ENCODE measurements around the gene FAM217B.

FAM217B gene

DNA sequence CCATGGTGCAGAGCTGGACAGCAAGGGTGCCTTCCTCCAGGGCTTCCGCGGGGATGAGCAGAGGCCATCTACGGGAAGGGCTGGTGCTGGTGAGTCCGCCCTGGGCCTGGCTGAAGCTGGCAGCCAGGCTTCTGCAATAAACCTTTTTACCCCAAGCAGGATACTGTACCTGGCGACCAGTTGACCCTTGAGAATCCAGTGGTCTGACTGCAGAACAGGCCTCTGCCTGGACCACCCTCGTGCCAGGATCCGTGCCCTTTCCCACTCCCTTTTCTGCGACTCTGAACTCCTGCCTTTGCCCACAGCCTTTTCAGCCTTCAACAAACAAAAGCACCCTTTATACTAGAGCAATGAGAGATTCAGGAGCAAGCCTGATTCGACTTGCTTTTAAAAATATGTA lies 36.9 kb downstream of the FAM217B start:
- no peak for DNase-seq (ENCODE audit: low read depth)

DNA sequence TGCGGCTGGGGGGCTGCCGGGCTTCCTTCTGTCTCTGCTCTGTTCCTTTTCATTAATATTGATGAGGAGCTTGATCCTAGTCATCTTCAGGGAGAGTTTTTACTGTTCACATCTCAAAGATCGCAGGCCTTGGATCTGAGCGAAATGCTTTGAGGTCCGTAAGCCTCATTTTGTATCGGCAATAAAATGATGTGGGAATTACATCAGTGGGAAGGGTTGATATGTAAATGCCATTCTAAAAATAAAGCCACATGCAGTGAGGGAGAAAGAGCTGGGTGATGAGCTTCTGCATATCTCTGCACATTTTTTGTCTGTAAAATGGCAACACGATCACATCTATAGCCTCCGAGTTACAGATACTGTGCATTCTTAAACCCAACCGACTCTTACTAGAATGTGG lies 42.9 kb downstream of the FAM217B start:
- no peak for DNase-seq (ENCODE audit: low read depth)

DNA sequence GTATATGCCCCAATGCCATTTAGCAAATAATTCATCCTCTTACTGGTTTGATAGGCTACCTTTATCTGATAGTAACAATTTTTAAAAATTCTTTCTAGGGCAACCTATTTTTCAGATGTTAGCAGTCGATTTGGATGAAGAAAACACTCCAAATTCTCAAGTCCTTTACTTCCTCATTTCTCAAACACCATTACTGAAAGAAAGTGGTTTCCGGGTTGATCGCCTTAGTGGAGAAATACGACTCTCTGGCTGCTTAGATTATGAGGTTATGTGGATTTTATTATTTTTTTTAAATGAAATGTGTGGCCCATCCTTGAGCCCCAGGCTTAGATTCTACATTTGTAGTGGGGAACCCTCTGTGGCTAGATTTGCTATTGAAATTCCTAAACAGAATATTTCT lies 44.4 kb downstream of the FAM217B start:
- DNase-seq (ENCODE audit: low read depth), result no peak

DNA sequence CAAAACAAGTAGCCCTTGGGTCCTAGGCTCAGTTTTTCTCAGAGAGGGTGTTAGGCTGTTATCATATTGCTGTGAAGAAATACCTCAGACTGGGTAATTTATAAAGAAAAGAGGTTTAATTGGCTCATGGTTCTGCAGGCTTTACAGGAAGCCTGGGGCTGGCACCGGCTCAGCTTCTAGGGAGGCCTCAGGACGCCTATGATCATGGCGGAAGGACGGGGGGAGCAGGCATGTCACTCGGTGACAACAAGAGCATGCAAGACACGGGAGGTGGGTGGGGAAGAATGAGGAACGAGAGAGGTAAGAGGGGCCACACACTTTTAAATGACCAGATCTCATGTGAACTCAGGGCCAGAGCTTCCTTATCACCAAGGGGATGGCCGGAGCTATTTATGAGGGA lies 45.0 kb downstream of the FAM217B start:
- no peak for DNase-seq (ENCODE audit: low read depth)

DNA sequence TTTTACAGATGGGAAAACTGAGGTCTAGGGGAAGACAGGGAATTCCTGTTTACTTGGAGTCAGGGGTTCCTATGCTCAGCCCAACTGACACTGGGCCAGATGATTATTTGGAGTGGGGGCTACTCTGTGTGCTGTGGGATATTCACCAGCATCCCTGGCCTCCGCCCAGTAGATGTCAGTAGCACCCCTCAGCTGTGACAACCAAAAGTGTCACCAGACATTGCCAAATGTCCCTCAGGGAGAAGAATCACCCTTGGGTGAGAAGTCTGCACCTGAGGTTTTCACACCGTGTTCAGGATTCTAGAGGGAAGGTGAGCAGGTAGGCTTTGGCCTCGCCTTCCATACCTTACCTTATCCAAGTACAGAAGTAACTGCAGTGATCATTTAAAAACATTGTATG lies 45.7 kb downstream of the FAM217B start:
- no peak for DNase-seq (ENCODE audit: low read depth)

DNA sequence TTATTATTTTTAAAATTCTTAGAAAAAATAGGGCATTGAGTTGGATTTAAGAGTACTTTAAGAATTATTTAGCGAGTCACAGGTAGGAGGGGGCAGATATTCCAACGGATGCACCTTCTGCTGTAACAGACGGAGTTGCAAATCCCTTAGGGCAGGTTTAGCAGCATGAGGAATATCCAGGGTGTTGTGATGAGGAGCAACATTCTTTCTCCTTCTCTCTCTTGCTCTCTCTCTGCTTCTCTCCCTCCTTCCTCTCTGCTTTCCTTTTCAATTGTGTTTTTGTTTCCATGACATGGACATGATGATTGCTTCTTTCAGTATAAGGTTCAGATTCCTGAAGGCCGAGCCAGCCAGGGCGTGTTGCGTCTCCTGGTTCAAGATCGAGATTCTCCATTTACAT lies 46.9 kb downstream of the FAM217B start:
- no peak for DNase-seq (ENCODE audit: low read depth)

DNA sequence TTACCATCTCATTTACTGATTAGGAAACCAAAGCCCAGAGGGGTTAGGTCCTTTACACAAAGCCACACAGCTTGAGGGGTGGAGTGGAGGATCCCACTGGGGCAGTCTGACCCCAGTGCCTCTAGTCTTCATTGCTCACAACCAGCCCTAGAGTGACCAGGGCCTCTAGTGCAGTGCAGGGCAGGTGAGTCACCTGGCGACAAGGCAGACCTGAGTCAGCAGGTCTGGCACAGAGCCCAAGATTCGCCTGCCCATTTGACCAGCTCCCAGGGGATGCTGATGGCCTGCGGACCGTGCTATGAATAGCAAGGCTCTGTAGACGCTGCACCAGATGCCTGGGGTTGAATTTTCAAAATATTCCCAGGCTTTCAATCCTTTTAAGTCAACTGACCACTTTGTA lies 48.0 kb downstream of the FAM217B start:
- DNase-seq (ENCODE audit: low read depth), result no peak

DNA sequence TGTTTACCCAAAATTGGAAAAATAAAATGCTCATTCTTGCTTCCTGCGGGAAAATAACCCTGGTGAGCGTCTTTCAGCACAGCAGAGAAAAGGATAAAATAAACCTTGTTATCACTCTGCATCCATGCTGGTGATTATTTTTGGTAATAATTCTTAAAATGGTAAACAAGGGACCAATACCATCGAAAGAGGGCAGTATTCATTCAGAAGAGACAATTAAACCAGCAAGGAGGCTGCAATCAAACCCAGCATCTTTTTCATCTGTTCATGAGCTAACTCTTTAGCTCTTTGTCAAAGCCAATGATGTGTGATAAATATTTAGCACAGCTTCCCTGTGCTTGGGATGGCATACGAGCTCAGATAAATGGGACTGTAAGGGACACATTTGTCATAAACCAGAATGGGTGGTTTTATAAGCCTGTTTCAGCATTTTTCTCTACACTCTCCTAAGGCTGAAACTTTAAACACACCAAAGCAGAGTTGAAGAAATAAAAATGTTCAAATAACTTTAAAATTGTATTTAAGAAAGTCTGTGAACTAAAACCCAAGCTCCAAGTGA lies 52.4 kb downstream of the FAM217B start:
- DNase-seq (ENCODE audit: low read depth), result no peak

DNA sequence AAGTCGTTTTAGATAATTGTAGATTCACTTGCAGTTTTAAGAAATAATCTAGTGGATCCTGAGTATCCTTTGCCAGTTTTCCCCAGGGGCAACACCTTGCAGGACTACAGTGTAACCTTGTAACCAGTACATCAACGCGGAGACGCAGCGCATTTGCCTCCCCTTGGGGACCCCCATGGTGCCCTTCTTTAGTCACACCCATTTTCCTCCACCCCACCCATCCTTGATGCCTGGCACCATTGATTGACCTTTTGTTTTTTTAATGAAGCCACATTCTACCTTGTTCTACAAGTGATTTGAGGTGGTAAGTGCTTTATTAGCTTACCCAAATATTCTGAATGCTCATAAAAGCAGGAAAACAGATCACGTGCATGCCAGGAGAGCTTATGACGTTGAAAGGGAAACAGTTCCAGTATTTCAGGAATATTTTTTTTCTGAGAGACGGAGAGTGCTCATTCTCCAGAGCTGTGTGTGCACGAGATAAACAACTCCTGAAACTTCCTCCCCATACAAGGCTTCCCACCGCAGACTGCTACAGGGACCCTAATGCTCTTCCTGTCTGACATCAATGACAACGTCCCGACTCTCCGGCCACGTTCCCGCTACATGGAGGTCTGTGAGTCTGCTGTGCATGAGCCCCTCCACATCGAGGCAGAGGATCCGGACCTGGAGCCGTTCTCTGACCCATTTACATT lies 53.7 kb downstream of the FAM217B start:
- no peak for DNase-seq (ENCODE audit: low read depth)

DNA sequence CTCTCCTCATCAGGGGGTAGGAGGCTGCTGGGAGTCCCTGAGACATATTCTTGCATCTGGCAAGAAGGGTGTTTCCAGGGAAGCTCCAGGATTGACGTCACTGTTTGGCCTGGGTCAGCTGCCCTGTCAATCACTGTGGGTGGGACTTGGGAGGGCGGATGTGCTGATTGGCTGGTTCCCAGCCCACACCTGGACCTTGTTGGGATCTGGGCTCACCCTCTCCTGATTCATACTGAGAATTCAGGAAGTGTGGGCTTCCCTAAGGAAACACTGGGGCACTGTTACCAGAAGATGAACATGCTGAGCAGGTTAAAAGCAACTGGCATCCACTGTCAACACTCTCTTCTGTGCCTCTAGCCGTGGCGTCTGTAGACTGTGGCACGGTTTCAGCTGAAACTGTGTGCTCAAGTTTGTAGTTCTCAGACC lies 54.5 kb downstream of the FAM217B start:
- DNase-seq (ENCODE audit: low read depth), result no peak

DNA sequence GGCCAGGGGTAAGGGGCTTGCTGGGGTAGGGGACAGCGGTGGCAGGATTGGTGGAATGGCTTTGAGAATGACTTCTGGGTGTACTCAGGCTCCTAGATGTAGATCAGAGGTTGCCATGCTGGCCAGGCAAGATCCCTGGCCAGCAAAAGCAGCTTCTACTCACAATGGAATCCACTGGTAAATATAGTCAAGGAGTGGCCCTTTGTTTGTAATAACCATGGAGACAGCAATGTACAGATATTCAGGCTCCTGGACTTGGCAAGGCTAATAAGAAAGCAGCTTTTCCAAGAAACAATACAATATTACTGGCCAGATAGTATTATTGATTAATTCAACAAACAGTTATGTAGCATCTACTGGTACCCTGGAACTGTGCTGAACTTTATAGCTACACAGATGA lies 55.9 kb downstream of the FAM217B start:
- no peak for DNase-seq (ENCODE audit: low read depth)

DNA sequence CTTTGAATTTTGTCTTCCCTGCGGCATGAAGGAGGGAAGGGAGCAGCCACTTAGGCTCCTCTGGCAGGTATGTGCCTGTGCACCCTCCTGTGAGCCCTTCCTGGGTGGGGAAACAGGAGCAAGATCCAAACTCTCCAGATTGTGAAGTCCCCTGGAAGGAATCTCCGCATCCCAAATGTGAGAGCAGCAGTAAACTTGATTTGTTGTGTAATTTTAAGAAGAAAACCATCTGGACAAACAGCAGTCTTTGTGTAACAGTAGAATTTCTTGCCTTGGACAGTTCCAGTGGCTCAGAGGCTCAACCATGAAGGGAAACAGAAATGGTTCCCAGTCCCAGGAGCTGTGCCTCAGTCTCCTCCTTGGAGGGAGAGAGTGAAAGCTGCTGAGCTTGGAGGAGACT lies 57.7 kb downstream of the FAM217B start:
- no peak for DNase-seq (ENCODE audit: low read depth)
